Hepatocyte (in vitro differentiated cells): ENCODE measurements around the gene ZNF710.

Experiments used
- EZH2 ChIP-seq: fragments of 200-600 bp; sonication (generic); IDR thresholded peaks from 2 replicates; pipeline ENCODE4 v1.6.1; 2016; ENCODE audit warnings: antibody characterized with exemption, mild to moderate bottlenecking, borderline replicate concordance
- TF ChIP-seq, protein P1 (sequence below): fragments of 200-600 bp; sonication (generic); IDR thresholded peaks from 2 replicates; pipeline ENCODE4 v1.5.1; 2016; ENCODE audit warnings: antibody characterized with exemption, mild to moderate bottlenecking; ENCODE audit not compliant: poor library complexity

GRCh38 chr15:90013503-90013937 is 12.4 kb downstream of the ZNF710 start:
- TF ChIP-seq, protein P1, sequence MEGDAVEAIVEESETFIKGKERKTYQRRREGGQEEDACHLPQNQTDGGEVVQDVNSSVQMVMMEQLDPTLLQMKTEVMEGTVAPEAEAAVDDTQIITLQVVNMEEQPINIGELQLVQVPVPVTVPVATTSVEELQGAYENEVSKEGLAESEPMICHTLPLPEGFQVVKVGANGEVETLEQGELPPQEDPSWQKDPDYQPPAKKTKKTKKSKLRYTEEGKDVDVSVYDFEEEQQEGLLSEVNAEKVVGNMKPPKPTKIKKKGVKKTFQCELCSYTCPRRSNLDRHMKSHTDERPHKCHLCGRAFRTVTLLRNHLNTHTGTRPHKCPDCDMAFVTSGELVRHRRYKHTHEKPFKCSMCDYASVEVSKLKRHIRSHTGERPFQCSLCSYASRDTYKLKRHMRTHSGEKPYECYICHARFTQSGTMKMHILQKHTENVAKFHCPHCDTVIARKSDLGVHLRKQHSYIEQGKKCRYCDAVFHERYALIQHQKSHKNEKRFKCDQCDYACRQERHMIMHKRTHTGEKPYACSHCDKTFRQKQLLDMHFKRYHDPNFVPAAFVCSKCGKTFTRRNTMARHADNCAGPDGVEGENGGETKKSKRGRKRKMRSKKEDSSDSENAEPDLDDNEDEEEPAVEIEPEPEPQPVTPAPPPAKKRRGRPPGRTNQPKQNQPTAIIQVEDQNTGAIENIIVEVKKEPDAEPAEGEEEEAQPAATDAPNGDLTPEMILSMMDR = no peak
- no peak for TF ChIP-seq EZH2
